Femur (tissue), 1 donor: ENCODE measurements around the gene TRIO.
A peak's percentile ranks its signal among the peaks of the same experiment; 100 is the strongest.

Experiments used
- DNase-seq: peaks from one replicate; pipeline ENCODE4 v3.0.0-alpha.2; 2017

TRIO gene

DNA sequence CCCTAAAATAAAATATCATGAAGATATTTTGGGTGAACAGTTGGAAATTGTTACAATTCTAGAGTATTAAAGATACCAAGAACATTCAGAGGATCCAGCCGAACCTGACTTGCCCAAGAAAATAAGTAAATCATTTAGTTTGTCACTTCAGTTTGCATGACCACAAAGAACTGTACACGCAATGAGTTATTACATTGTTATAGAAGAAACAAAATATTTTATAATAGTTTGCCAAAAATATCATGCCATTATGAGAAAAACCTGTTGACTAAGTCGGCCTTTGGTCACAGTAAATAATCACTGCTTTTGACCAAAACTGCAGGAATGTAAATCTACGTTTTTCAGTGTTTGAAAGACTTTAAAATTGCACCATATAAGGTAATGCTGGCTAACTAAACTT lies 27.9 kb downstream of the TRIO start:
- DNase-seq: no peak

DNA sequence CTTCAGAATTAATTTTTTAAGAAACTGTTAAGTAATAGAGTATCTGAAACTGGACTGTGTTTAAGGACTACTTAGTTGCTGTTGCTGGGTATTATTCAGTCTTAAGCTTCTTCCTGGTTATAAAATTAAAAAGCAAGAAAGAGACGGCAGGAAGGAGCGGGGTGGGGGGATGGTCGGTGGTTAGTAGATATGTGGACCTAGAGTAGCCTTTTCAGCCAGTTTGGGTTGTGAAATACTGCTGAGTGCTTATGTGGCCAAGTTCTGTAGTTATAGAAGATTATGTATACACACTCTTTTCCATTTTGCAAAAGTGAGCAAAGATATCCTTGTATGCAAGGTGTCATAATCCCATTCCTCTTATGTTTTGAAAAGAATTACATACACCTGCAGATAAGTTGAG lies 28.5 kb downstream of the TRIO start:
- no peak for DNase-seq

DNA sequence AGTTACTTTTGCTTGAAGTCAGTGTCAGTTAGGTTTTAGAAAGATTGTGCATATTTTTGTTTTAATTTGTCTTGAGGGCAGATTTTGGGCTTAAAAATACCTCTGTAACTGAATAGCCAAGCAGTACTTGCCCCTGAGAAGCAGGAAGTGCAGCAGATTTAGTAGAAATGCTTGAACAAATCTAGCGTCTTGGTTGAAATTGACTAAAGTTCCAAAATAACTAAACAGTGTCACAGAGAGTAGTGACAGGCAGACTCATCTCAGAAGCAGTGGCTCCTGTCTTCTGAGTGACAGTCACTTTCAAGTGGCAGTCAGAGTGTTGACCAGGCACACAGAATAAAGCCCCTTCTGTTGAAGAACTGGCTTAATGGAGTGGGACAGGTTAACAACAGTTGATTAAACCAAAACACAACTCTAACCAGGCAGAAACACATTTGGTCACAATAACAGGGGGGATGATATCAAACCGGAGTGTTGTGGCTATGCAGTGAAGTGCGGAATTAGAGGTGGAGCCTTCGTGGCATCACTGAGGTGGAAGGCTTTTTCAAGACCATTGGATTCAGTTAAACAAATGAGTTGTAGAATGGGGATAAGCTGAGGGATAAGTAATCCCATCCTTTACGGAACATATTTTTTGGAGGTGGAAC lies 29.1 kb downstream of the TRIO start:
- DNase-seq: no peak

DNA sequence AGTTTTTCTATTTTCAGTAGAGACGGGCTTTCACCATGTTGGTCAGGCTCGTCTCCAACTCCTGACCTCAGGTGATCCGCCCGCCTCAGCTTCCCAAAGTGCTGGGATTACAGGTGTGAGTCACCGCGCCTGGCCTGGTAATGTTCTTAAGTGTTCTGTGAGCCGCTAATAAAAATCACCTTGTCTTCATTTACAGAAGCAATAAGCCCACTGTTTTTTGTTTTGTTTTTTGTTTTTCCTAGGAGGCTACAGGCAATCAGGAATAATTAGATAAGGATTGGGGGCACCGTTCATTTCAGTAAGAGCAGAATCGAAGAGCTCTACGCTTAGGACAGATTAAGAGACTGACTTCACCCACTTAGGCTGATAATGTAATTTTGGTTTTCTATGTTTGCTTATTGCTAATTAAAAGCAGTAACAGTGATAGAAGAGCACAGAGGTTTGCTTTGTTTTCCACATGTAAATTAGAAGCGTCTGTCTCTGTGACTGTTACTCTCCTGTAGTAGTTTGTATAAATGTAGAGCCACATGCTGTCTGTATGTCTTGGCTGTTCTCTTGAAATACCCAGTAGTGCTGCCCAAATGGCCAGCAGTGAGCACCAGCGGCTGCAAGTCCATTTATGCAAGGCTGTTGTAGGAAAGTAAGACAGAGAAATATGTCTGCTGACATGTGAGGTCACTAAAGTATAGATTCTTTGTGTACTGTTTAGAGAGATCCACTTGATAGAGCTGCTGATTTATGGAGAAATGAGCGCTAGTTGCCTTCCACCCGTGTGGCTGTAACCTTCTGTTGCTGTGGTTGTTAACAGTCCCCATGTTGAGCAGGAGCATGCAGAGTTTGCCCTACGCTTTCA lies 30.5 kb downstream of the TRIO start:
- DNase-seq: no peak

DNA sequence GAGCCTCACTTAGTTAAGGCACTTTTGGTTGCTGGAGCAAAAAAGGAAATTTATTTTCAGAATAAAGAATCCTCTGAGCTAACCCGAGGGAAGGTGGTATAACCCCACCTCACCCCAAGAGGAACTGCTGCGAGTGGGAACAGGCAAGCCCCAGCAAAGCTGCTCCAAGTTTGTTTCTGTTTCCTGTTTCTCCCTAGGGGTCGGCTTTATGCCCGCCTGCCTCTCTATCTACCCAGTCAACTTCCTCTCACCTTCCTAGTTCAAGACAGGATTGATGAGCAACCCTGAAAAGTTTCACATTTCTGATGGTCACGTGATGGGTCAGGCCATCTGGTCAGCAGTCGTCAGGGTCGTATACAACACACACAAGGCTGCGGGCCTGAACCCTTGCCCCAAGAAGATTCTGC lies 31.1 kb downstream of the TRIO start:
- DNase-seq: peak; percentile 33

DNA sequence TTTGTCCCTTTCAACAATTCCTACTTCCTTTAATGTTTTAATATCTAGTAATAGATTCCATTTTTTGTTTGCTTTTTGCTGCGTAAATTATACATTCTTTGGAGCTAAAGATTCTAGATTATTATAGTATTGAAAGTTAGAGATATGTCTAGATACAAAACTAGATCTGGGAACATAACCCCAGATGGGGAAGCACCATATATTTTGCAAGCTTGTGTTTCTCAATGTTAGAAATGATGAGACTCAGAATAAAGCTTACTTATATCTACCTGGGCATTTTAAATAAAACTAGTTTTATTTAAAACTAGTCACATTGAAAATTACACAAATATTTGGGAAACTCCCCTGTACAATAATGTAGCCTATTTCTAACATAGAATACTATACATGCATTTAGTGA lies 32.2 kb downstream of the TRIO start:
- no peak for DNase-seq

DNA sequence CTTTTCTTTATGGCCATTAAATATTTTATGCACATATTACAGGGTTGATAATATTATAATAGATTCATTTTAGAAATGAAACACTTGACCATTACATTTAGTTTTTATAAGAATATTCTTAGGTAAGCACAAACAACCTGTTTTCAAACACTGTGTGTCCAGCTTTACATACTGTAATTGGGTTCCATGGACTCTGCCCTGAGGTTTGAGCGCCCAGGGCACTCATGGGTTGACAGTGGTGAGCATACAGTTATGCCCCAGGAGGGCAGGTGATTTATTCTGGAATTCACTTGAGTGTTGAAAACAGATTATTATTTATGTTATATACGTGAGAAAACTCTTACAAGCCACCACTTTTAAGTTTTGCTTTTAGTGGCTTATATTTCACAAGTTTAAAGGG lies 33.7 kb downstream of the TRIO start:
- no peak for DNase-seq

DNA sequence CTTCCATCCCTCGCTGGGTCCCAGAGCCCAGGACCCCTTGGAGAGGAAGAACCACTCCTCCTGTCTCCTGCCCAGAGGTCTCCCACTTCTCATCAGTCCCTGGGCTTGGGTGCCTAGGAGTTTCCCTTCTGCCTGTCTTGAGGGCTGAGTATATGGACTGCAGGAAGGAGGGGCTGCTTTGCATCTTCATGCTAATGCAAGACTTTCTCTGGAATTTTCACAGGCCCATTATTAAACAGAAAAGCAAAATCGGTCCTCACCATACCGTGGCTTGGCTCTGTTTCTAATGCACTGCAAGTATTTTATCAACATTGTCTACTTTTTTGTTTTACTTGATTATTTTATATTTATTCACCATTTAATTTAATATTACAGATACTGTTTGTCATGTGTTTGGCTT lies 34.5 kb downstream of the TRIO start:
- DNase-seq: no peak

DNA sequence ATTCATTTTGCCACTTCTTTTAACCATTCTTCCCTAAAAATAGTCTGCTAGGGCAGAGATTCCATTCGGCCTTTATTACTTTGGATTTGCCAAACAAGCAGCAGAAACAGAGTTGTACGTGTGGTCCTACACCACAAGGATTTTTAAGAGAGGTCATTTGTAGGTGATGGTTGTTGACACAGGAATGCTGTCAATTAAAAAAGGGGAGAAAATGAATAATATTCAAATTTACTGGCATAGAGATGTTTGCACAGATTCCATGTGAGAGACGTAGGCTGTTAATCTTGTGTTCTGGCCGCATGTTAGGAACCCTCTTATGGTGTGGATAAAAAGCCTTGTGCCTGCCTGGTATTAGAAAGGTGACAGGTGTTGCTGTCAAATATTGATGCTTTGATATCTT lies 34.9 kb downstream of the TRIO start:
- no peak for DNase-seq

DNA sequence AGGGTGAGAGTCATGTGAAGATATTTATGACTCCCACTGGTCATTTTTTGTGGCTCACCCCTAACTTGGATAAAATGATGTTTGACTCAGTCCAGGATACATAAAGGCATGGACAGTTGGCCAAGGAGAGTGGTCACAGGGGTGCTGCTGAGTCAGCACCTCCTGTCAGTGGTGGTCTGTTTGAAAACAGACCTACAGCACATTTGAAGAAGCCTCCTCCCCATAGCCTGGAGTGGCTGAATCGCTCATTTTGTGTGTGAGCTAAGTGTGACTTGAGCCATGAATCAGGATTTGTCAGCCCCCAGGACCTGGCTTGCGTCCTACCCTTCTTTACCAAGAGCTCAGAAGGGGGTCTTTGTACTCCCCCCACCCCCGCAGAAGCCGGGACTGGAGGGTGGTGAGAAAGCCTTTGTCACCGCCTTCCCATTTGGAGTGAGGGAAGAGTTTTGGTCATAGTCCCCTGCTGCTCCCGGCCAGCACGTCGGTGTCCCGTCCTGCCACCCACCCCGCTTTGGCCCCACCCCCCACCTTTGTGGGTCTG lies 35.6 kb downstream of the TRIO start:
- DNase-seq: no peak

DNA sequence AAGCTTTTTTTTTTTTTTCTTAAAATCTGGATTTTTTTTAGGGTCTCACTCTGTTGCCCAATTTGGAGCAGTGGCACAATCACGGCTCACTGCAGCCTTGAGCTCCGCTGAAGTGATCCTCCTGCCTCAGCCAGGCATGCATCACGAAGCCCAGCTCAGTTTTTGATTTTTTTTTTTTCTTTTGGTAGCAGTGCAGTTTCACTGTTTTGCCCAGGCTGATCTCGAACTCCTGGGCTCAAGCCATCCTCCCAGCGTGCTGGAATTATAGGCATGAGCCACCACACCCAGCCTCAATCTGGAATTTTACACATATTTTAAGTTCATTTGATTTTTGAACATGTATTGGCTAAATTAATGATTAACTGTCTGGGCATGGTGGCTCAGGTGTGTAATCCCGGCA lies 36.3 kb downstream of the TRIO start:
- DNase-seq: no peak

DNA sequence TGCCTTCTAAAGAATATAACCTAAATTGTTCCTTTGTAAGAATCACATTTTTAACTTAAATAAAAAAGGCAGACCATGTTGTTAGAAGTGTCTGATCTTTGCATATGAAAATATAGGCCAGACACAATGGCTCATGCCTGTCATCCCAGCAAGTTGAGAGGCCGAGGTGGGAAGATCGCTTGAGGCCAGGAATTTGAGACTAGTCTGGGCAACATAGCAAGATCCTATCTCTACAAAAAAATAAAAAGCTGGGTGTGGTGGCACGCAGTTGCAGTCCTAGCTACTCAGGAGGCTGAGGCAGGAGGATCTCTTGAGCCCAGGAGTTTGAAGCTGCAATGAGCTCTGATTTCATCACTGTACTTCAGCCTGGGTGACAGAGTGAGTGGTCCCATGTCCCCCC lies 37.3 kb downstream of the TRIO start:
- no peak for DNase-seq

DNA sequence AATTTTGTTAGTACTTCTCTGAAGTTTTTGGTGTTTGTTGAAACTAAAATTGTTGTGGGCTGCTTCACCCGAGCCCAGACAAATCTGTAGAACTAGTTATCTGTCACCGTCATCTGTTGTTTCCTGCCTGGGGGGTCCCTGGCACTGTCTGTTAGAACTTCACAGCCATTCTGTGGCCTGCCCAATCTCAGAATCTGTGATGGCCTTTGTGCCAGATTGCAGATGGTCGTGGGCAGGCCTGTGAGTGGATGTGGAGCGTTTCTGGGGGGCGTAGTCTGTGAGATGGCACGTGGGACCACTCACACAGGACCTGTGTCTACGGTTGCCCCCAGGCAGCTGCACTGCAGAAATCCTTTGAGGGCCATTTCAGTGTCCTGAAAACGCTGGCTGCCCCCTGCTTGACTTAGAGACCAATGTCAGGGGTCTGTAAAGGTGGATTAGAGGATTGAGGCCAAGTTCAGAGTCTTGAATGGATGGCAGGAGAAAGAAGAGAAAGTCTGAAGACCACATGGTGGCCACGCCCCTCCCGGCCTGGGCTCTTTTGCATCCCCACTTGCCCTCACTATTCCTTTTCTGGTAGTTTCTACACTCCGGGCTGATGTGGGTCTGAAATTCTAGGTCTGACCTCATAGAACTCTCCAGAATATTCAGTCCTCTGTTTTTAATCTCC lies 38.3 kb downstream of the TRIO start:
- no peak for DNase-seq

DNA sequence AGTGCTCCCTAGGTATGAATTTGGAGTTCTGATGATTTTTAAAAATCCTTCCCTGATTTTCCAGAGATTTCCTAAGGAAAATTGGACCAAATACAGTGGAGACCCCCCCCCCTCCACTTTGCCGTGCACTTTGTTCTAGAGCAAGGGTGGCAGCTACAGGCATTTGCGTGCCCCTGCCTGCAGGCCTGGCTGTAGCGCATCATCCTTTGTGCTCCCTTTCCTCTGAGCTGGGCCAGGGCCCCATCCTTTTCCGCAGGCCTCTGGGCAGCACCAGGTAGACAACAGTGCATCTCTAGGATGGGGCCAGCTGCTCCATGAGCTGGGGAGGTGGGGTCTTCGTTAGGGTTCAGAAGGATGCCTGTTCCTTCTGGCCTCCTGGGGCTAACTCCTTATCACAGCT lies 39.6 kb downstream of the TRIO start:
- DNase-seq: no peak

DNA sequence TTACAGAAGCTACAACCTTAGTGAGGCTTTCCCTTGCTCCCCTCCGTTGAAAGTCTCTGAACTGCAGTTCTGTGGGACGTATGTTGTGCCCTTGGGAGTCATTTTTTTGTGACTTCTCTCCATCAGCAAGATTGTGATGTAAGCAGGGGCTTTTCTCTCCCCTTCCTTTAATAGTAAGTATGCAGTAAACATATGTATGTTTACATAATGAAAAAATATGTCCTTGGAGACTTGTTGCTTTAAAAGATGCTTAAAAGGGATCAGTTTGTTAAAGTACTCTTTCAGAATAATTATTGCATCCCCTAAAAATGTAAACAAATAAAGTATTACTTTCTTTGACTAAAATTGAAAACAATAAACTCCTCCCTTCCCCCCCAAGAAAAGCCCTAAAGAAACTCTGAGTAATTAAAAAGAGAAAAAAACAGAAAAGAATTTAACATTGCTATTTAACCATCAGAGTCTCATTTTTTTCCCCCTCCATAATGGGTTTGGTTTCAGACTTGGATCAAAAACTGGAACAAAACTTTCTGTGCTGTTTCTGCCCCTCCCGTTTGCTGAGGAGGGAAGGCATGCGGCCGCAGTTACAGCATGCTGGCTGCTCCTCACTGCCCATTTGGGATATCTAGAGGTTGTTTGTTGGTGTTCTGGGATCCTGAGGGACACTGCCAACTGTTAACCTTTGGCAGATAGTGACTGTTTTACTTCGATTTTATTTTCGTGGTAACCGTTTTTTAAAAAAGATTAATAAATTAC lies 40.2 kb downstream of the TRIO start:
- peak; percentile 36 for DNase-seq

DNA sequence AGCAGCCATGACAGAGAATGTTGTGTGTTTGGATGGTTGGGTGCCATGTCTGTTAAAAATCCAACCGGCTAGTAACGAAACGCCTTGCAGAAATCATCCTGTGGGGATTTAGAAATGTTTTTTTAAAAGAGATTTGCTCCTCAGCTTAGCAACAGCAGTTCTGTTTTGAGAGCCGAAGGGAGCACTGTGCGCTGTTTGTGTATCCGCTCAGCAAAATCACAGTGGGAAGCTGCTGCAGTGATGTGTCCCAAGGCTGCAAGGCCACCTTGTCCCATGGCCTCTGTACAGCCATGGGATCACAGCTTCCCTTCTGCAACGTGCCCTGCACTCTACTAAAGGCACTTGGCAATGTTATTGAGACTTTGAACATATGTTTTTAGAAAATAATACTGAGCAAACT lies 40.9 kb downstream of the TRIO start:
- DNase-seq: no peak

DNA sequence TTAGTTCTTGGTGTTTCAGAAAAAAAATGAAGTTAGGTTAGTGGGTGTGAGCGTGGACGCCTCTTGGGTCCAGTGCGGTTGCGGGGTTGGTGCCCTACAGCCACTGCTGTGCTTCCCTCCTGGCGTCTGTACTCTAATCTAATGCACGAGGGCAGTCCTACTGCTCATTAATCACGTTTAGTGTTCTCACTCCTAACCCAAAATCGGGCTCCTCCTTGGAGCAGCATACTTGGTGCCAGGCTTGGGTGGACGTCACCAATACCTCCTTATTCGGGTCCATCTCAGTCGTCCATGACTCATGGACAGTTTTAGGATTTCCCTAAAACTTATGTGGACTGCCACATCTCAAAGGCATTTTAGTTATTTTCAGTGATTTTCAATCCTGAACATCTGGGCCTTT lies 41.6 kb downstream of the TRIO start:
- DNase-seq: no peak

DNA sequence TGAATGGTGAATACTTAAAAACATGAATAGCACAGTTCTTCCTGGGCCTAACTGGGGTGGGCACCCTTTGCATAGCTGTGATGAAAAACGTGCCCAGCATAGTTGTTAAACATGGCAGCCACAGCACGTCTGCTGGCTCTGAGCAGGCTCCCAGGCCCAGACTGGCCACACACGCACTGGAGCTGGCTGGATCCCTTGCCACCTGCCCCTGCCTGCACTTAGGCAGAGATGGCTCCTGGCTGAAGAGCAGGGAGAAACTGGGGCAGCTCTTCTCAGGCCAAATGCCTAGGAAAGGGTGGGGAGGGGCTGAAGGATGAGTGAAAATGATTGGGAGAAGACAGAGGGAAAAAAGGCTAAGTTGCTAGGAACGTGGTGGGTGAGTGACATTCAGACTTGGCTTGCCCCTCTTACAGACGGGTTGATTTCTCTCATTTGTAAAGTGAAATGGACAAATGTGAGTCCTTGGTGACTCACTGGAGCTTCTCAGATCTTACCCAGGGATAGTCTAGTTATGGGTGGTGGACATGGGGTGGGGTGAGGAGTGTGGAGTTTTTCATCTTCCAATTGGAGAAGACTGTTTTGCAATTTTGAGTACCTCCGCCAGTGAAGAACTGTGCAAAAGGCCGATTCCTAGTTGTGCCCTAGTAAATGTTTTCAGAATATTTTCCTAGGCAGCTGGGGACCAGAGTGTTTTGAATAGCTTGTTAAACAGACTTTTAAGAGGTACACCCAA lies 42.4 kb downstream of the TRIO start:
- no peak for DNase-seq

DNA sequence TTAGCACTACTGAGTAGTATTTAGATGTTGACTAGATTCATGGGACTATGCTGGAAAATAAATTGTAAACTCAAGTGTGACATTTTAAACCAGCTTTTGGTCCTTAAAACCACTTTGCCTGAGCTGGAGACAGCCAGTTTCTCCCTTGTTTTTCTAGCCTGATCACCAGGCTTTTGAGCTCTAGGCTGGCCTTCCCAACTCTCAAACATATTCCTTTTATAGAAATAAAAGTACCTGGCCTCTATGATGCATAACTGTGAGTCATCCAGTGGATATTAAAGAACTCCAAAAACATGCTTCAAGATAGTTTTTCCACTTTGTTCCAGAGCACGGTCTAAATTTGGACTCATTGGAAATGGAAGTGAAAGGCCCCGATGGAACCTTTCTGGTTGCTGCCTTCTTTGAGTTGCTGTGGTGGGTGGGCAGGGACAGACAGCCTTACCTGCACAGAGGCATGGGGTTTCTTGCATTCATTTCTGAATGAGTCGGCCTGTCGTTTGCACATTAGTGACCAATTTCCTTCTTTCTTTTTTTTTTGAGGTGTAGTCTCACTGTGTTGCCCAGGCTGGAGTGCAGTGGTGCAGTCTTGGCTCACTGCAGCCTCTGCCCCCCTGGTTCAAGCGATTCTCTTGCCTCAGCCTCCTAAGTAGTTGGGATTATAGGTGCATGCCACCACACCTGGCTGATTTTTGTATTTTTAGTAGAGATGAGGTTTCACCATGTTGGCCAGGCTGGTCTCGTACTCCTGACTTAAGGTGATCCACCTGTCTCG lies 43.1 kb downstream of the TRIO start:
- no peak for DNase-seq

DNA sequence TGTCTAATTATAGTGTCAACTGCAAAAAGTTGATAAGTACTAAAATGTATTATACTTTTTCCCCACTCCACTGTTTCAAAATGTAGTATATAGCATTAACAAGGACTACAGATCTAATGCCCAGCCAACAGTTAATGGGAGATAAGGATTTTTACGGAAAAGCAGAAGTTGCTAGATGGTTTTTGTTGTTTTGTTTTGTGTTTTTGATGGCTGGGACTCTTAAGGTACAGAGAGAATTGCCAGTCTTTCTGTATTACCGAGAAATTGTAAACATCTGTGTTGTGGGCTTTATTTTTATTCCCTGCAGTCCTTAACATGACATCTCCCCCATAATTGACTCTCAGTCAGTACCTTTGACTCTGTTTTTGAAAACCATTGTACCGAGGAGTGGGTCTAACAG lies 44.0 kb downstream of the TRIO start:
- no peak for DNase-seq

DNA sequence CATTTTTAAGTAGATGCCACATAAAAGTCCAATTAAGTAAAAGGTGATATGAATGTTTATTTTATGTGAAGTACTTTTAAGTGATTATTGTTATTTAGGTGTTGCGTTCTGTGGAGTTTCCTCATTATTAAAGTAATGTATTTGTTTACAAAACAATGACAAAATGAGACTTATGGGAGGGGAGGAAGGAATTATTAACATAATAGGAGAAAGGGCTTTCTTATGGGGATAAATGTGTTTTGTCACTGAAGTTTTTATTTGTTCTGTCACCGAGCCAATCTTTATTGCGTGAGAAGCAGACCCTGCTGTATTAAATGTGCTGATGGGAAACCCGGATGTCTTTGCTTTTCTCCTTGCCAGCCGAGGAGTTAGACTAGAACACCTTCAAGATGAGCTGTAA lies 44.5 kb downstream of the TRIO start:
- DNase-seq: no peak

DNA sequence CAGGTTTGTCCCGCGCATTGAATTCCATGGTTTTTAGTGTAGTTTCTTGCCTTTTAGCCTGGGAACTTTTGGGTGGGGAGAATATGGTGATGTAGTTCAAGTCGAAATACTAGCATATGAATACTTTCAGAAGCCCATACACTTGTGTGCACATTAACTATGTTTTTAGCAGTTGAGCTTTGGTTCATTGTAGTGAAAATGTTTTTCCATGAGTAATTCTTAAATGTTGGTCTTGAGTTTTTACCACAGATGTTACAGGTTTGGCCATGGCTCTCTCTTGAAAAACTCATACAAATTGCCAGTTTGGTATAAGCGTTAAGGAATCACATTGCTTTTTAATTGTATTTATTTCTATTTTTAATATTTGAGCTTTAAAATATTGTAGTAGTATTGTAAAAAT lies 45.6 kb downstream of the TRIO start:
- no peak for DNase-seq
